Endothelial cell of umbilical vein (primary cell): ENCODE results near the gene LDLRAD4. TPM values are rescaled to one million over a fixed set of nuclear protein-coding genes. Genes with fewer than 3 reads are reported as not detected.

Experiments used
- BruUV-seq: library from RNA; stranded (reverse); fragments of 400-500 nt; replicated peaks from 2 replicates; lab custom pipeline; 2021; lab: Mats Ljungman, UMichigan
- CTCF ChIA-PET: fragments of 300-600, 350-600 bp; sonication (Branson Sonifier 250); formaldehyde crosslinking; loops from one replicate; lab custom pipeline; 2021; ENCODE audit warnings: antibody characterized with exemption, inconsistent platforms; lab: Charles Lee
- POLR2A ChIA-PET: fragments of 300-600, 350-600 bp; sonication (Branson Sonifier 250); formaldehyde crosslinking; loops from one replicate; lab custom pipeline; 2021; ENCODE audit warnings: antibody characterized with exemption, inconsistent platforms; lab: Charles Lee
- DNase-seq: peaks from one replicate; pipeline ENCODE4 v3.0.0-alpha.2; 2011; ENCODE audit warnings: low read depth, low spot score
- FAIRE-seq: peaks from 2 replicates; lab custom pipeline; 2011; peaks lifted over from hg19 to GRCh38; lab: Jason Lieb, UNC
- H2AFZ ChIP-seq: 2 replicates; pipeline ENCODE4 v1.6.0; 2012; ENCODE audit warnings: low read depth, low read length, control low read depth, inconsistent platforms
- H3K27ac ChIP-seq: 2 replicates; pipeline ENCODE4 v1.5.1; 2011; ENCODE audit warnings: low read depth, mild to moderate bottlenecking, control low read depth, low read length, moderate library complexity; ENCODE audit not compliant: insufficient read depth
- H3K27me3 ChIP-seq, 2 experiments: 2 replicates each; pipeline versions ENCODE4 v1.6.0 to v1.6.1; 2011; ENCODE audit warnings: low read length in 2 of 2, mixed read lengths in 1 of 2; ENCODE audit not compliant: control insufficient read depth in 2 of 2, insufficient read depth in 2 of 2
- H3K36me3 ChIP-seq, 2 experiments: 2 replicates in 1 of 2; 3 replicates in 1 of 2; pipeline ENCODE4 v1.5.1; 2011; ENCODE audit warnings: low read length in 2 of 2, mild to moderate bottlenecking in 1 of 2, moderate library complexity in 1 of 2; ENCODE audit not compliant: control insufficient read depth in 2 of 2, insufficient read depth in 2 of 2; ENCODE audit errors: extremely low read depth in 1 of 2
- H3K4me1 ChIP-seq: 3 replicates; pipeline ENCODE4 v1.5.1; 2011; ENCODE audit warnings: mild to moderate bottlenecking, low read length; ENCODE audit not compliant: control insufficient read depth, insufficient read depth; ENCODE audit errors: extremely low read depth
- H3K4me2 ChIP-seq: 2 replicates; pipeline ENCODE4 v1.6.1; 2011; ENCODE audit warnings: low read length, control low read depth, mixed read lengths; ENCODE audit not compliant: insufficient read depth
- H3K4me3 ChIP-seq, 3 experiments: fragments of 200-600 bp in 1 of 3; sonication (generic), shearing (Covaris generic) in 1 of 3; replicated peaks in 1 of 3; 2 replicates each; pipeline ENCODE4 v1.5.1; 2011 to 2016; ENCODE audit warnings: control low read depth in 3 of 3, low read length in 3 of 3, mild to moderate bottlenecking in 2 of 3, inconsistent platforms in 1 of 3, low read depth in 1 of 3, moderate library complexity in 1 of 3; ENCODE audit not compliant: insufficient read depth in 1 of 3
- H3K79me2 ChIP-seq: 2 replicates; pipeline ENCODE4 v1.6.0; 2012; ENCODE audit warnings: low read length, inconsistent platforms; ENCODE audit not compliant: control insufficient read depth, insufficient read depth
- H3K9ac ChIP-seq: replicated peaks from 2 replicates; pipeline ENCODE3; 2011; ENCODE audit warnings: low read length, control low read depth; ENCODE audit not compliant: insufficient read depth; ENCODE audit errors: extremely low read depth
- H3K9me1 ChIP-seq: replicated peaks from 3 replicates; pipeline ENCODE4 v1.6.0; 2011; ENCODE audit warnings: mild to moderate bottlenecking, low read length; ENCODE audit not compliant: control insufficient read depth, insufficient read depth; ENCODE audit errors: extremely low read depth
- H3K9me3 ChIP-seq: replicated peaks from 2 replicates; pipeline ENCODE4 v1.5.1; 2012; ENCODE audit warnings: low read length, inconsistent platforms; ENCODE audit not compliant: control insufficient read depth, insufficient read depth
- H4K20me1 ChIP-seq: replicated peaks from 2 replicates; pipeline ENCODE3; 2011; ENCODE audit warnings: mild to moderate bottlenecking, low read length; ENCODE audit not compliant: control insufficient read depth, insufficient read depth; ENCODE audit errors: extremely low read depth
- EZH2 ChIP-seq: IDR thresholded peaks from 2 replicates; pipeline ENCODE4 v1.6.1; 2012; ENCODE audit warnings: borderline replicate concordance, low read depth, mild to moderate bottlenecking, moderate library complexity, low read length, inconsistent platforms; ENCODE audit not compliant: severe bottlenecking
- FOS ChIP-seq: IDR thresholded peaks from 2 replicates; pipeline ENCODE4 v1.6.1; 2011; ENCODE audit warnings: mild to moderate bottlenecking, low read length, moderate library complexity, borderline replicate concordance; ENCODE audit not compliant: insufficient read depth
- JUN ChIP-seq: IDR thresholded peaks from 2 replicates; pipeline ENCODE4 v1.6.1; 2011; ENCODE audit warnings: borderline replicate concordance, low read depth; ENCODE audit not compliant: insufficient read length, insufficient read depth
- MYC ChIP-seq: IDR thresholded peaks from one replicate; pipeline ENCODE4 v1.6.1; 2011; ENCODE audit warnings: mild to moderate bottlenecking, low read depth, low read length
- POLR2A ChIP-seq: IDR thresholded peaks from 2 replicates; pipeline ENCODE4 v1.6.1; 2012; ENCODE audit warnings: low read depth, mild to moderate bottlenecking, control low read depth, low read length
- POLR2AphosphoS5 ChIP-seq: IDR thresholded peaks from 2 replicates; pipeline ENCODE4 v1.6.1; 2012; ENCODE audit warnings: low read depth, mild to moderate bottlenecking, control low read depth, low read length, moderate library complexity; ENCODE audit not compliant: insufficient read depth
- dilution Hi-C: fragments of 300-500 bp; cut with MboI; formaldehyde crosslinking; loops from one replicate; pipeline ENCODE4 v1.15.0; 2019; ENCODE audit warnings: low sequenced_read_pairs; ENCODE audit not compliant: extremely low pct_ligation_motif_present
- intact Hi-C: fragments of 100-400 bp; cut with micrococcal nuclease; formaldehyde crosslinking; loops from one replicate; pipeline ENCODE4 v1.10.0; 2022
- polyA plus RNA-seq, 4 experiments: library from polyadenylated mRNA; depleted of rRNA in 3 of 4; stranded (reverse) in 3 of 4; unstranded in 1 of 4; fragments of >200 nt; gene quantifications; 2 replicates each; pipeline versions ENCODE4 v1.2.1 to v1.2.3, GENCODE V29; 2011 to 2012; ENCODE audit warnings: missing spikeins in 1 of 4
- total RNA-seq: library from RNA; stranded (reverse); gene quantifications from 2 replicates; pipeline ENCODE4 v1.2.3, GENCODE V29; 2021

LDLRAD4 gene
- total and polyA plus RNA-seq, 2 donors (not counting 3 experiments of a cell fraction or from before 2014, with no cell fraction given) = 5.2 to 6.5 TPM

- H2AFZ ChIP-seq = no peak overlapping the region
- H3K27ac ChIP-seq = no peak overlapping the region
- dilution Hi-C loops = no loop called here
- ChIA-PET CTCF (interaction anchor here (1.2 kb wide), 1 partner anchor 454 kb away, joined by 3 read pairs; no protein-coding TSS in a partner anchor), POLR2A (no interaction called here)
- peaks cover 15 to 16% of the 10 kb centered on the region in 2 experiments for H3K27me3 ChIP-seq
- H4K20me1 ChIP-seq = no peaks in the 10 kb centered on the region
- peaks cover 13% of the 10 kb centered on the region for H3K4me1 ChIP-seq
- DNase-seq = no peak
- no peak overlapping the region for H3K4me3 ChIP-seq
- H3K79me2 ChIP-seq = no peaks in the 10 kb centered on the region
- H3K36me3 ChIP-seq = no peaks in the 10 kb centered on the region
- no peaks in the 10 kb centered on the region for H3K9me3 ChIP-seq
- TF ChIP-seq FOS (no peak), POLR2A (no peak), JUN (no peak), MYC (no peak), EZH2 (no peak), POLR2AphosphoS5 (no peak)
- no TSS peak for BruUV-seq
- H3K9me1 ChIP-seq = no peaks in the 10 kb centered on the region
- intact Hi-C loops = loop anchor here (5.0 kb wide), 2 partner anchors 176 to 236 kb away; no protein-coding TSS in a partner anchor
- no peak overlapping the region for H3K4me2 ChIP-seq
- no peak overlapping the region for H3K9ac ChIP-seq
- no peak for FAIRE-seq
These were observed 394.5 kb downstream of the LDLRAD4 start for GRCh38 chr18:13613099-13613498.
